CD14-positive monocyte (primary cell): ENCODE measurements around the gene MLLT1. TPM values are rescaled to one million over a fixed set of nuclear protein-coding genes. Genes with fewer than 3 reads are reported as not detected.

Experiments
- DNase-seq, 3 donors: peaks; one replicate each; pipeline ENCODE4 v3.0.0-alpha.2; 2011 to 2022
- H2AFZ ChIP-seq: 2 replicates; pipeline ENCODE4 v1.6.0; 2012; ENCODE audit warnings: mild to moderate bottlenecking, low read depth, low read length, inconsistent platforms; ENCODE audit not compliant: insufficient read depth, poor library complexity, severe bottlenecking
- H3K27ac ChIP-seq, 2 donors: 1 replicate in 1 of 2; 2 replicates in 1 of 2; pipeline ENCODE4 v1.5.1; 2012 to 2013; ENCODE audit warnings: low read length in 2 of 2, control low read depth in 1 of 2, inconsistent platforms in 1 of 2, low read depth in 1 of 2, mild to moderate bottlenecking in 1 of 2
- H3K27me3 ChIP-seq, 2 donors: one replicate each; pipeline versions ENCODE4 v1.6.0 to v1.6.1; 2011 to 2013; ENCODE audit warnings: low read length in 2 of 2; ENCODE audit not compliant: control insufficient read depth in 2 of 2, insufficient read depth in 2 of 2
- H3K36me3 ChIP-seq, 2 donors: replicated peaks in 1 of 2; 1 replicate in 1 of 2; 2 replicates in 1 of 2; pipeline versions ENCODE4 v1.5.1 to v1.6.1; 2012 to 2013; ENCODE audit warnings: low read length in 2 of 2, control low read depth in 1 of 2, inconsistent platforms in 1 of 2, mild to moderate bottlenecking in 1 of 2; ENCODE audit not compliant: insufficient read depth in 2 of 2, control insufficient read depth in 1 of 2
- H3K4me1 ChIP-seq, 2 donors: 1 replicate in 1 of 2; 2 replicates in 1 of 2; pipeline versions ENCODE4 v1.5.1 to v1.6.1; 2012 to 2013; ENCODE audit warnings: low read length in 2 of 2, control low read depth in 1 of 2, inconsistent platforms in 1 of 2, mild to moderate bottlenecking in 1 of 2, moderate library complexity in 1 of 2; ENCODE audit not compliant: insufficient read depth in 2 of 2, control insufficient read depth in 1 of 2
- H3K4me2 ChIP-seq: replicated peaks from 2 replicates; pipeline ENCODE3; 2012; ENCODE audit warnings: low read length, moderate library complexity, mild to moderate bottlenecking; ENCODE audit not compliant: poor library complexity, severe bottlenecking; ENCODE audit errors: extremely low read depth
- H3K4me3 ChIP-seq, 3 experiments: fragments of 200-600 bp in 1 of 3; sonication (generic) in 1 of 3; replicated peaks in 1 of 3; 1 replicate in 2 of 3; 2 replicates in 1 of 3; pipeline ENCODE4 v1.5.1; 2011 to 2013; ENCODE audit warnings: low read length in 3 of 3, mild to moderate bottlenecking in 3 of 3, control low read depth in 2 of 3, low read depth in 2 of 3, inconsistent platforms in 1 of 3, moderate library complexity in 1 of 3
- H3K79me2 ChIP-seq: 2 replicates; pipeline ENCODE4 v1.6.0; 2012; ENCODE audit warnings: mild to moderate bottlenecking, control low read depth, inconsistent platforms, low read length, moderate library complexity; ENCODE audit not compliant: insufficient read depth
- H3K9ac ChIP-seq: 2 replicates; pipeline ENCODE4 v1.6.0; 2017; ENCODE audit warnings: low read length, mild to moderate bottlenecking; ENCODE audit not compliant: insufficient read depth, poor library complexity, severe bottlenecking
- H3K9me3 ChIP-seq, 2 donors: replicated peaks in 1 of 2; 1 replicate in 1 of 2; 2 replicates in 1 of 2; pipeline versions ENCODE4 v1.5.1 to v1.6.1; 2012 to 2013; ENCODE audit warnings: low read length in 2 of 2, control low read depth in 1 of 2; ENCODE audit not compliant: control insufficient read depth in 1 of 2, insufficient read depth in 1 of 2
- H4K20me1 ChIP-seq: 2 replicates; pipeline ENCODE4 v1.6.0; 2012; ENCODE audit warnings: mild to moderate bottlenecking, low read length, control low read depth, moderate library complexity; ENCODE audit not compliant: insufficient read depth
- H3K27ac Mint-ChIP-seq, 7 donors: one replicate each; pipeline ENCODE4 v1.8.0; 2020; ENCODE audit warnings: mild to moderate bottlenecking in 7 of 7, mixed read lengths in 7 of 7, moderate library complexity in 6 of 7, inconsistent platforms in 2 of 7
- H3K27me3 Mint-ChIP-seq, 3 donors: one replicate each; pipeline ENCODE4 v1.8.0; 2021 to 2022; ENCODE audit warnings: low read depth in 3 of 3, mild to moderate bottlenecking in 3 of 3, mixed read lengths in 3 of 3, moderate library complexity in 3 of 3, inconsistent platforms in 1 of 3
- H3K36me3 Mint-ChIP-seq, 2 donors: one replicate each; pipeline ENCODE4 v1.8.0; 2020; ENCODE audit warnings: mixed read lengths in 2 of 2, inconsistent platforms in 1 of 2, mild to moderate bottlenecking in 1 of 2
- H3K4me1 Mint-ChIP-seq: one replicate; pipeline ENCODE4 v1.8.0; 2020; ENCODE audit warnings: mild to moderate bottlenecking, mixed read lengths
- H3K4me3 Mint-ChIP-seq, 2 donors: one replicate each; pipeline ENCODE4 v1.8.0; 2020; ENCODE audit warnings: mild to moderate bottlenecking in 2 of 2, mixed read lengths in 2 of 2, moderate library complexity in 1 of 2
- H3K9me3 Mint-ChIP-seq, 7 donors: one replicate each; pipeline ENCODE4 v1.8.0; 2020 to 2022; ENCODE audit warnings: mixed read lengths in 7 of 7, mild to moderate bottlenecking in 6 of 7, moderate library complexity in 6 of 7, inconsistent platforms in 2 of 7
- CTCF ChIP-seq: fragments of 200-600 bp; IDR thresholded peaks from one replicate; pipeline ENCODE4 v1.8.0; 2022; ENCODE audit warnings: antibody characterized with exemption, mild to moderate bottlenecking
- WGBS: methylation state at CpG from one replicate; pipeline ENCODE4 v1.1.5; 2013; ENCODE audit warnings: missing lambda C conversion rate; ENCODE audit not compliant: insufficient coverage; 5-methylcytosine and 5-hydroxymethylcytosine counted together
- intact Hi-C, 2 donors: fragments of 100-400 bp; cut with micrococcal nuclease; formaldehyde crosslinking; loops; one replicate each; pipeline versions ENCODE4 v1.15.0 to v1.15.1; 2023
- polyA plus RNA-seq, 3 donors: library from polyadenylated mRNA; depleted of rRNA in 1 of 3; unstranded in 2 of 3; stranded (reverse) in 1 of 3; fragments of 300-500 nt in 2 of 3; fragments of >200 nt in 1 of 3; fragmentation: Illumina TruSeq in 2 of 3; gene quantifications; 1 replicate in 2 of 3; 2 replicates in 1 of 3; pipeline ENCODE4 v1.2.3, GENCODE V29; 2012 to 2021

Gene MLLT1
- polyA plus RNA-seq, 3 donors = 0.65 to 17.3 (median 0.99) TPM

DNA sequence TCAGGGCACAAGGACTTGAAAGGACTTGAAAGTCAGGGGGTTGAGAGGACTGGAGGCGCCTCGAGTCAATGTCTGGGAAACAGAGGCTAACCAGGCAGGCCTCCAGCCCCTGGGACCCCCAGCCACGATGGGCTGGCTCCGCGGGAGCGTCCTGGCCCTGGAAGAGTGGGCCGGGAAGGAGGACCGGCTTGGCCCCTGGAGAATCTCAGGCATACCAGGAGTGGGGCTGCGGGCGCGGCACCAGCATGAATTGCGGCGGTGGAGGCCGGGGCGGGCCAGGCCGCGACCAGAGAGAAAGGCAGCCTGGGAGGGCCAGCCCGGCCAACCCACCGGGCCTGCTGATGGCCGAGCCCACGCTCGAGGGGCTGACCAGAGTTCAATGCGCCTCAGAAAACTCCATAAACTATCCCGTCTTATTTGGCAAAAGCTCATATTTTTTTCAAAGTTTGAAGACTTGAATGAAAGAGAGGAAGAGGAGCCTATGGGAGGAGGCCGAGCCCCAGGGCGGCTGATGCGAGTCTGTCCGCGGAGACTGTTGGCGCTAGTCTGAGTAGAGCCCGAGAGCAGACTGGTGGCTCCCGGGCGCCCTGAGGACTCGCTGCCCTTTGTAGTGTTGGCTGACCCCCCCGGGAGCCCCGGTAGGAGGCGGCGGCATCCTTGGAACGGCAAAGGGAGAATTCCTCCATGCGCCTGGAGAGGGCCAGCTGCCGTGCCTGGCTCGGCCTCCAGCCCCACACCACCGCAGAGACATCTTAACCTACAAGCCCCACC is 68.0 kb downstream of the MLLT1 start:
- Histone ChIP-seq H3K4me3 (no peak overlapping the region), H4K20me1 (no peaks in the 10 kb centered on the region), H3K36me3 (peaks cover 30 to 47% of the 10 kb centered on the region in 2 donors), H3K27me3 (no peaks in the 10 kb centered on the region), H3K4me2 (no peak overlapping the region), H3K79me2 (no peaks in the 10 kb centered on the region), H2AFZ (no peak overlapping the region), H3K9ac (no peak overlapping the region), H3K4me1 (no peaks in the 10 kb centered on the region), H3K9me3 (no peaks in the 10 kb centered on the region), H3K27ac (no peak overlapping the region)
- 96% methylated on average over 25 of the region's 43 CpGs for WGBS
- no peak overlapping the region for H3K4me3 Mint-ChIP-seq
- no peak for DNase-seq
- intact Hi-C loops = no loop called here
- H3K4me1 Mint-ChIP-seq = no peaks in the 10 kb centered on the region
- H3K27ac Mint-ChIP-seq = no peak overlapping the region
- peaks cover 0 to 4% (median 1%) of the 10 kb centered on the region in 3 donors for H3K27me3 Mint-ChIP-seq
- peaks cover 20 to 36% of the 10 kb centered on the region in 2 donors for H3K36me3 Mint-ChIP-seq
- no peaks in the 10 kb centered on the region for H3K9me3 Mint-ChIP-seq
- no peak for TF ChIP-seq CTCF

DNA sequence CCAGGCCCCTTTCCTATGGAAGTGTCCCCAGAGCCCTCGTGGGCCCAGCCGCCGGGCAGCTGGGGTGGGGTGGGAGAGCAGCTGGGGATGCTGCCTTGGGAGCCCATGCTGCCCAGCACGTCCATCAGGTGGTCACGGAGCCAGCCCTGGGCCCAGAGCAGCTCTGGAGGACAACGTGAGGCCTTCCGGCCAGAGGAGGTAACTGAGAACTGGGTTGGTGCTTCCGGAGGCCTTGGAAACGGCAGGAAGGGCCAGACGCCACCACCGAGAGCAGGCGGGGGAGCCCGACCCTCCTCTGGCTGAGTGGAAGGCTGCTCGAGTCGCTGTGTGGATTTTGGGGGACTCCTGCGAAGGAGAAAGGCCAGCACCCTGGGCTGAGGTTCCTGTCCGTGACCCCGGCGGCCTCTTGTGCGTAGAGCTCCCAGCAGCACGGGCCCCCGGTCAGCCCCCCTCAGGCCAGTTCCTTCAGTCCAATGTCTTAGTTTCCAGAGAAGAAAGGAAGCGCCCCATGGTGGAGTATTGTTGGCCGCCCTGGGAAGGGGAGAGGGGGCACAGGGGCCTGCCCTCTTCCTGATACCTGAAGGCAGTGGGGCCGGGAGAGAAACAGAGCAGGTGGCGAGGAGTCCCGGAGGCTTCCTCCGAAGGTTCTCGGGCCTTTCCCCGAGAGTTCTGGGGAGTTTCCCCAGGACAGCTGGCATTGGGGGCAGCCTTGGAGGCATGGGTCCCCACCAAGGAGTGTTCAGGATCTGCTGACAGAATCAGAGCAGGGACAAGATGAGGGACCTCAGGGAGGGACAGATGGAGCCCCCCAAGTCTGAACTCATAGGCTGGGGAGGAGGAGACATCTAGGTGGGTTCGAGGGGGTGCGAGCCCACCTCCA is 68.8 kb downstream of the MLLT1 start:
- Mint-ChIP-seq H3K4me1 (no peaks in the 10 kb centered on the region), H3K27me3 (peaks cover 1 to 4% (median 4%) of the 10 kb centered on the region in 3 donors), H3K27ac (peak overlapping the region in 3 of 7 donors; percentile 55 to 73 (median 65)), H3K36me3 (peaks cover 20 to 34% of the 10 kb centered on the region in 2 donors), H3K9me3 (no peaks in the 10 kb centered on the region), H3K4me3 (no peak overlapping the region)
- H3K9ac ChIP-seq = no peak overlapping the region
- peaks cover 28 to 45% of the 10 kb centered on the region in 2 donors for H3K36me3 ChIP-seq
- H3K4me3 ChIP-seq = no peak overlapping the region
- no peaks in the 10 kb centered on the region for H3K79me2 ChIP-seq
- H4K20me1 ChIP-seq = no peaks in the 10 kb centered on the region
- H3K9me3 ChIP-seq = no peaks in the 10 kb centered on the region
- no peaks in the 10 kb centered on the region for H3K27me3 ChIP-seq
- H3K4me2 ChIP-seq = no peak overlapping the region
- intact Hi-C loops = no loop called here
- no peak overlapping the region for H2AFZ ChIP-seq
- no peak for TF ChIP-seq CTCF
- no peak for DNase-seq
- H3K27ac ChIP-seq = no peak overlapping the region
- H3K4me1 ChIP-seq = no peaks in the 10 kb centered on the region
- 89% methylated on average over 25 of the region's 32 CpGs for WGBS
